Liver (tissue), 9 donors: Measurements from ENCODE around the gene ALPK3. TPM values are rescaled to one million over a fixed set of nuclear protein-coding genes. Genes with fewer than 3 reads are reported as not detected.

ENCODE experiments used
- DNase-seq: peaks from one replicate; pipeline ENCODE4 v3.0.0-alpha.2; 2017; ENCODE audit warnings: low spot score
- H3K27ac ChIP-seq, 2 donors: one replicate each; pipeline ENCODE4 v1.7.0; 2013; ENCODE audit warnings: inconsistent platforms in 2 of 2, low read length in 2 of 2, control low read depth in 1 of 2, low read depth in 1 of 2, mild to moderate bottlenecking in 1 of 2
- H3K27me3 ChIP-seq, 4 donors: one replicate each; pipeline versions ENCODE4 v1.6.1 to v1.7.0; 2013; ENCODE audit warnings: low read length in 3 of 4, inconsistent platforms in 1 of 4, mild to moderate bottlenecking in 1 of 4, moderate library complexity in 1 of 4; ENCODE audit not compliant: control insufficient read depth in 4 of 4, insufficient read depth in 4 of 4
- H3K36me3 ChIP-seq, 4 donors: one replicate each; pipeline versions ENCODE4 v1.6.1 to v1.7.0; 2013; ENCODE audit warnings: low read length in 3 of 4, mild to moderate bottlenecking in 3 of 4, low read depth in 1 of 4, moderate library complexity in 1 of 4; ENCODE audit not compliant: control insufficient read depth in 4 of 4, insufficient read depth in 3 of 4
- H3K4me1 ChIP-seq, 4 donors: one replicate each; pipeline versions ENCODE4 v1.6.1 to v1.7.0; 2013; ENCODE audit warnings: low read length in 3 of 4, mild to moderate bottlenecking in 3 of 4, moderate library complexity in 1 of 4; ENCODE audit not compliant: control insufficient read depth in 4 of 4, insufficient read depth in 4 of 4
- H3K4me3 ChIP-seq, 3 donors: one replicate each; pipeline versions ENCODE4 v1.6.1 to v1.7.0; 2013; ENCODE audit warnings: low read length in 3 of 3, control low read depth in 1 of 3, low read depth in 1 of 3, mild to moderate bottlenecking in 1 of 3
- H3K9ac ChIP-seq, 2 donors: one replicate each; pipeline ENCODE4 v1.7.0; 2013; ENCODE audit warnings: low read length in 2 of 2, mild to moderate bottlenecking in 2 of 2, moderate library complexity in 2 of 2, control low read depth in 1 of 2, low read depth in 1 of 2
- H3K9me3 ChIP-seq, 4 donors: one replicate each; pipeline versions ENCODE4 v1.6.1 to v1.7.0; 2013; ENCODE audit warnings: low read length in 3 of 4; ENCODE audit not compliant: control insufficient read depth in 4 of 4
- ATF3 ChIP-seq: IDR thresholded peaks from 2 replicates; pipeline ENCODE4 v1.6.1; 2016; ENCODE audit warnings: antibody characterized with exemption
- CTCF ChIP-seq: fragments of 150-350 bp; IDR thresholded peaks from 2 replicates; pipeline ENCODE4 v1.5.1; 2017; ENCODE audit warnings: improper control_type of control experiment, low read depth, low read length; ENCODE audit not compliant: missing input control
- EGR1 ChIP-seq, 2 donors: IDR thresholded peaks; 2 replicates each; pipeline ENCODE4 v1.6.1; 2016 to 2018; ENCODE audit warnings: antibody characterized with exemption in 2 of 2, low read depth in 2 of 2
- FOXA1 ChIP-seq: IDR thresholded peaks from 2 replicates; pipeline ENCODE4 v1.6.1; 2016; ENCODE audit warnings: antibody characterized with exemption
- FOXA2 ChIP-seq: IDR thresholded peaks from 2 replicates; pipeline ENCODE4 v1.6.1; 2016; ENCODE audit warnings: antibody characterized with exemption
- GABPA ChIP-seq, 2 donors: IDR thresholded peaks in 1 of 2; conservative IDR thresholded peaks in 1 of 2; 2 replicates each; pipeline ENCODE4 v1.6.1; 2016; ENCODE audit warnings: antibody characterized with exemption in 2 of 2, mild to moderate bottlenecking in 1 of 2, moderate library complexity in 1 of 2
- HNF4A ChIP-seq, 2 donors: conservative IDR thresholded peaks; 2 replicates each; pipeline ENCODE4 v1.6.1; 2016; ENCODE audit warnings: antibody characterized with exemption in 2 of 2, mild to moderate bottlenecking in 2 of 2
- HNF4G ChIP-seq: IDR thresholded peaks from 2 replicates; pipeline ENCODE4 v1.6.1; 2016; ENCODE audit warnings: antibody characterized with exemption
- JUND ChIP-seq, 2 donors: IDR thresholded peaks; 2 replicates each; pipeline ENCODE4 v1.6.1; 2016; ENCODE audit warnings: antibody characterized with exemption in 2 of 2
- NR2F2 ChIP-seq: IDR thresholded peaks from 2 replicates; pipeline ENCODE4 v1.6.1; 2016; ENCODE audit warnings: antibody characterized with exemption
- RAD21 ChIP-seq, 2 donors: IDR thresholded peaks; 2 replicates each; pipeline ENCODE4 v1.6.1; 2016; ENCODE audit warnings: antibody characterized with exemption in 2 of 2, mild to moderate bottlenecking in 2 of 2
- RXRA ChIP-seq, 2 donors: IDR thresholded peaks; 2 replicates each; pipeline ENCODE4 v1.6.1; 2017 to 2018; ENCODE audit warnings: antibody characterized with exemption in 2 of 2, mild to moderate bottlenecking in 1 of 2
- SP1 ChIP-seq: IDR thresholded peaks from 2 replicates; pipeline ENCODE4 v1.6.1; 2018; ENCODE audit warnings: antibody characterized with exemption, mild to moderate bottlenecking
- TAF1 ChIP-seq: conservative IDR thresholded peaks from 2 replicates; pipeline ENCODE4 v1.6.1; 2016; ENCODE audit warnings: antibody characterized with exemption, mild to moderate bottlenecking
- YY1 ChIP-seq: IDR thresholded peaks from 2 replicates; pipeline ENCODE4 v1.6.1; 2016; ENCODE audit warnings: antibody characterized with exemption, mild to moderate bottlenecking
- WGBS: extraction: QIAGEN DNeasy Blood & Tissue Kit; methylation state at CpG from one replicate; pipeline ENCODE4 v1.1.7; 2013; 5-methylcytosine and 5-hydroxymethylcytosine counted together
- polyA plus RNA-seq, 2 donors: library from polyadenylated mRNA; stranded (reverse) in 1 of 2; unstranded in 1 of 2; fragments of 200-250 nt in 1 of 2; fragments of >200 nt in 1 of 2; fragmentation: Nextera tagmentation in 1 of 2; extraction: Ambion mirVana in 1 of 2; gene quantifications; one replicate each; pipeline versions ENCODE4 v1.2.1 to v1.2.3, GENCODE V29; 2013 to 2015
- total RNA-seq, 2 donors: library from RNA; depleted of rRNA; stranded (reverse); fragments of >200 nt; gene quantifications; one replicate each; pipeline ENCODE4 v1.2.3, GENCODE V29; 2014
- TF ChIP-seq, protein P1 (sequence below): IDR thresholded peaks from 2 replicates; pipeline ENCODE4 v1.6.1; 2016; ENCODE audit warnings: antibody characterized with exemption
- TF ChIP-seq, protein P2 (sequence below): IDR thresholded peaks from 2 replicates; pipeline ENCODE4 v1.6.1; 2016; ENCODE audit warnings: antibody characterized with exemption, mild to moderate bottlenecking
- TF ChIP-seq, protein P3 (sequence below): IDR thresholded peaks from 2 replicates; pipeline ENCODE4 v1.6.1; 2016; ENCODE audit warnings: antibody characterized with exemption
- donor health status: healthy.
- donor health status: healthy.
- donor health status: healthy.
- donor health status: healthy.
- donor health status: healthy.

ALPK3 gene
- total and polyA plus RNA-seq, 4 donors: 0.96 to 10.0 (median 2.8) TPM

GRCh38 chr15:84799511-84800187 lies 17.5 kb upstream of the ALPK3 start:
- TF ChIP-seq, protein P1, sequence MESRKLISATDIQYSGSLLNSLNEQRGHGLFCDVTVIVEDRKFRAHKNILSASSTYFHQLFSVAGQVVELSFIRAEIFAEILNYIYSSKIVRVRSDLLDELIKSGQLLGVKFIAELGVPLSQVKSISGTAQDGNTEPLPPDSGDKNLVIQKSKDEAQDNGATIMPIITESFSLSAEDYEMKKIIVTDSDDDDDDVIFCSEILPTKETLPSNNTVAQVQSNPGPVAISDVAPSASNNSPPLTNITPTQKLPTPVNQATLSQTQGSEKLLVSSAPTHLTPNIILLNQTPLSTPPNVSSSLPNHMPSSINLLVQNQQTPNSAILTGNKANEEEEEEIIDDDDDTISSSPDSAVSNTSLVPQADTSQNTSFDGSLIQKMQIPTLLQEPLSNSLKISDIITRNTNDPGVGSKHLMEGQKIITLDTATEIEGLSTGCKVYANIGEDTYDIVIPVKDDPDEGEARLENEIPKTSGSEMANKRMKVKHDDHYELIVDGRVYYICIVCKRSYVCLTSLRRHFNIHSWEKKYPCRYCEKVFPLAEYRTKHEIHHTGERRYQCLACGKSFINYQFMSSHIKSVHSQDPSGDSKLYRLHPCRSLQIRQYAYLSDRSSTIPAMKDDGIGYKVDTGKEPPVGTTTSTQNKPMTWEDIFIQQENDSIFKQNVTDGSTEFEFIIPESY: no peak
- no peak for TF ChIP-seq FOXA2
- TF ChIP-seq HNF4G: no peak
- peak; percentile 37 to 48 for TF ChIP-seq HNF4A (conservative IDR thresholded peaks at IDR 0.05)
- no peak for TF ChIP-seq NR2F2
- TF ChIP-seq RXRA (IDR thresholded peaks at IDR 0.05): peak; percentile 55 to 79
- no peak for TF ChIP-seq EGR1 (IDR thresholded peaks at IDR 0.05; ENCODE audit: low read depth in 2 of 2)
- no peak for TF ChIP-seq YY1
- no peak for TF ChIP-seq TAF1
- TF ChIP-seq JUND (IDR thresholded peaks at IDR 0.05): no peak
- no peak for TF ChIP-seq GABPA (IDR thresholded peaks at IDR 0.05 in 1 of 2, conservative IDR thresholded peaks at IDR 0.05 in 1 of 2)
- TF ChIP-seq RAD21 (IDR thresholded peaks at IDR 0.05): peak; percentile 27 to 41
- no peak for TF ChIP-seq ATF3
- TF ChIP-seq SP1: peak; percentile 34

GRCh38 chr15:84800365-84800806 lies 16.8 kb upstream of the ALPK3 start:
- no peak for DNase-seq
- Histone ChIP-seq H3K9me3 (no peaks in the 10 kb centered on the region), H3K27me3 (no peaks in the 10 kb centered on the region), H3K4me3 (no peak overlapping the region), H3K4me1 (peaks cover 13 to 41% (median 33%) of the 10 kb centered on the region in 4 donors), H3K36me3 (peaks cover 3 to 59% (median 44%) of the 10 kb centered on the region in 4 donors), H3K27ac (peak overlapping the region; percentile 92 to 100), H3K9ac (peak overlapping the region in 1 of 2 donors; percentile 49)
- WGBS: 38% methylated on average over 3 of the region's 3 CpGs
- TF ChIP-seq, protein P1: peak; percentile 65
- TF ChIP-seq, protein P2, sequence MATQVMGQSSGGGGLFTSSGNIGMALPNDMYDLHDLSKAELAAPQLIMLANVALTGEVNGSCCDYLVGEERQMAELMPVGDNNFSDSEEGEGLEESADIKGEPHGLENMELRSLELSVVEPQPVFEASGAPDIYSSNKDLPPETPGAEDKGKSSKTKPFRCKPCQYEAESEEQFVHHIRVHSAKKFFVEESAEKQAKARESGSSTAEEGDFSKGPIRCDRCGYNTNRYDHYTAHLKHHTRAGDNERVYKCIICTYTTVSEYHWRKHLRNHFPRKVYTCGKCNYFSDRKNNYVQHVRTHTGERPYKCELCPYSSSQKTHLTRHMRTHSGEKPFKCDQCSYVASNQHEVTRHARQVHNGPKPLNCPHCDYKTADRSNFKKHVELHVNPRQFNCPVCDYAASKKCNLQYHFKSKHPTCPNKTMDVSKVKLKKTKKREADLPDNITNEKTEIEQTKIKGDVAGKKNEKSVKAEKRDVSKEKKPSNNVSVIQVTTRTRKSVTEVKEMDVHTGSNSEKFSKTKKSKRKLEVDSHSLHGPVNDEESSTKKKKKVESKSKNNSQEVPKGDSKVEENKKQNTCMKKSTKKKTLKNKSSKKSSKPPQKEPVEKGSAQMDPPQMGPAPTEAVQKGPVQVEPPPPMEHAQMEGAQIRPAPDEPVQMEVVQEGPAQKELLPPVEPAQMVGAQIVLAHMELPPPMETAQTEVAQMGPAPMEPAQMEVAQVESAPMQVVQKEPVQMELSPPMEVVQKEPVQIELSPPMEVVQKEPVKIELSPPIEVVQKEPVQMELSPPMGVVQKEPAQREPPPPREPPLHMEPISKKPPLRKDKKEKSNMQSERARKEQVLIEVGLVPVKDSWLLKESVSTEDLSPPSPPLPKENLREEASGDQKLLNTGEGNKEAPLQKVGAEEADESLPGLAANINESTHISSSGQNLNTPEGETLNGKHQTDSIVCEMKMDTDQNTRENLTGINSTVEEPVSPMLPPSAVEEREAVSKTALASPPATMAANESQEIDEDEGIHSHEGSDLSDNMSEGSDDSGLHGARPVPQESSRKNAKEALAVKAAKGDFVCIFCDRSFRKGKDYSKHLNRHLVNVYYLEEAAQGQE: peak; percentile 84
- TF ChIP-seq ATF3 (no peak), YY1 (peak; percentile 75), EGR1 (IDR thresholded peaks at IDR 0.05; ENCODE audit: low read depth in 2 of 2) (peak; percentile 28 to 71), HNF4G (peak; percentile 70), RXRA (IDR thresholded peaks at IDR 0.05) (peak; percentile 77 to 93), FOXA2 (peak; percentile 72), CTCF (no peak), SP1 (peak; percentile 91), TAF1 (no peak), NR2F2 (peak; percentile 22), FOXA1 (no peak), GABPA (IDR thresholded peaks at IDR 0.05 in 1 of 2, conservative IDR thresholded peaks at IDR 0.05 in 1 of 2) (peak in 1 of 2 donors; percentile 56), RAD21 (IDR thresholded peaks at IDR 0.05) (peak; percentile 63), JUND (IDR thresholded peaks at IDR 0.05) (peak; percentile 87 to 91), HNF4A (conservative IDR thresholded peaks at IDR 0.05) (peak; percentile 86 to 94)
- TF ChIP-seq, protein P3, sequence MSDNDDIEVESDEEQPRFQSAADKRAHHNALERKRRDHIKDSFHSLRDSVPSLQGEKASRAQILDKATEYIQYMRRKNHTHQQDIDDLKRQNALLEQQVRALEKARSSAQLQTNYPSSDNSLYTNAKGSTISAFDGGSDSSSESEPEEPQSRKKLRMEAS: peak; percentile 63

More at GRCh38 chr15:84799511-84800187, 17.5 kb upstream of the ALPK3 start:
- peak overlapping the region in 1 of 2 donors; percentile 49 for H3K9ac ChIP-seq
- peak; percentile 49 for DNase-seq
- peaks cover 3 to 54% (median 44%) of the 10 kb centered on the region in 4 donors for H3K36me3 ChIP-seq
- no peaks in the 10 kb centered on the region for H3K27me3 ChIP-seq
- no peak overlapping the region for H3K4me3 ChIP-seq
- whole genome bisulfite sequencing: 54% methylated on average over 10 of the region's 10 CpGs
- H3K9me3 ChIP-seq: no peaks in the 10 kb centered on the region
- peak overlapping the region; percentile 92 to 100 for H3K27ac ChIP-seq
- peaks cover 13 to 41% (median 33%) of the 10 kb centered on the region in 4 donors for H3K4me1 ChIP-seq
